GM18498 (cell line): Measurements from ENCODE around the gene SEC14L5.
A peak's percentile ranks its signal among the peaks of the same experiment; 100 is the strongest.

Experiments used
- ATAC-seq: cut with Tn5 transposase; IDR thresholded peaks from one replicate; pipeline ENCODE4 v1.9.1; 2021; ENCODE audit warnings: mild to moderate bottlenecking, moderate library complexity; ENCODE audit not compliant: unreplicated experiment

The SEC14L5 gene

DNA sequence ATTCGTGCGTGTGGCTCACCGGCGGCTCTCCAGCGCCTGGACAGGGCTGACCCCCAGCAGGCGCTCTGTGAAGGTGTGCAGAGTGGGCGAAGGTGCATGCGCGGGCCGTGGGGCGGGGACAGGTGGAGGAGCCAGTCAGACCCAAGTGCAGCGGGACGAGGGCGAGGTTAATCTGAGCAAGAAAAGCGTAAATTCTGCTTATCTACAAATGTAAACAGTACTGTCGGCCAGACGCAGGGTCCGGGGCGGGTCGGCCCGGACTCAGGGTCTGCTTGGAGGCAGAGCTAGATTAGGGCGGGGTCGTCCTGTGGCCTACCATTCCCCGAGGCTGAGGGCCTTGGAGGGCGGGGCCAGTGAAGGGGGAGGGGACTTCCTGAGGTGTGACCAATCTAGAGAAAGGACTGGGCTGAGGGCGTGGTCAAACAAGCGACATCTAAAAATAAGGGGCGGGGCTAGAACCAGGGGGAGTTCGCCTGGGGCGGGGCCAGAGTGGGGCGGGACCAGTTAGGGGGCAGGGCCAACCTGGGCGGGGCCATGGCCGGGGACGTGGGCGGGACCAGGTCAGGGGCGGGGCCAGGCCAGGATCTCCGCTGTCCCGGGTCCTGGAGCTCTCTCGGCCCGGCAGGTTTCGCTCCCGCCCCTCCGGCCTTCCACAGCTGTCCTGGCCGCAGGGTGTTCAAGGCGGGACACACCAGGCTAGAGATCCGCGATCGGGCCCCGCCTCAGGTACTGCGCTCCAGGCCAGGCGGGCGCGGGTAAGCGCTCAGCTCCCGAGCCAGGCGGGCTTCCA is at the start of gene SEC14L5:
Gene SEC14L5 (plus strand): TSS at position 611 of the 790 bp plus-strand sequence. CDS start 994 bp downstream, outside the sequence.
- ATAC-seq = peak; percentile 77

DNA sequence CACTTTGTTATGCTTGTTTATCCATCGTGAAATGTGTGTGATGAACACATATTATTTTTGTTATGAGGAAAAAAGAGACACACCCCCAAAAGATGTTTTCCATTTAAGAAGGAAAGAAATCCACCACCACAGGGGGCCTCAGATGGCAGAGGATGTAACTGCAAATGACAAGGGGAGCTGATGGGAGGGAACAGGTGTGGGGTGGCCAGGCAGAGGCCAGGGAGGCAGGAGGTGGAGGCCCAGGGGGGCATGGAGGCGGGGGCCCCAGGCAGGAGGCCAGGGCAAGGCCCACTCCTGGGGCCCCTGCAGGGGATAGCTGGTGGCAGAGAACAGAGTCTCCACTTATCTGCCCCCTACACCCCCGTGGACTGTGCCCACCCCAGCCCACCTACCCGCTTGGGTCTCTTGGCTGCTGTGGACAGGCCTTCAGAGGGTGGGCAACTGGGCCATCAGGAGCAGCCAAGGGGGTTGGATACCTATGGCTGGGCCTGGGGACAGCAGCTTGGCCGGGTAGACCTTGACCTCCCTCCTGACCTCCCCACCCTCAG is 49.2 kb upstream of the SEC14L5 start:
- ATAC-seq = no peak

DNA sequence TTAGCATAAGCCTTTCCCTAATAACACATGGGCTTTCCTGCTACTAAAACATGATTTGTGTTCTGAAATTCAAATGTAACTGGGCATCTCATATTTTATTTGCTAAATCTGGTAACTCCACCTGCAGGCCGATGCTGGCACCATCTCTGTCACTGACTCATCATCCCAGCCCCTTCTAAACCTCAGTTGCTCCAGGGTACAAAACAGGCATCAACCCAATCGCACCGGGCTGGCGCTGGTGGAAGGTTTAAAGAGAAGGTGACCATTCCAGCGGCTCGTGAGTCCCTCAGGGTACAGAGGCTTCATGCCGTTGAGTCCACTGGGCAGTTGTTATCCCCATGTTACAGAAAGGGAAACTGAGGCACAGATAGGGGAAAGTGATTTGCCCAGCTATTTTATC is 48.3 kb upstream of the SEC14L5 start:
- no peak for ATAC-seq

DNA sequence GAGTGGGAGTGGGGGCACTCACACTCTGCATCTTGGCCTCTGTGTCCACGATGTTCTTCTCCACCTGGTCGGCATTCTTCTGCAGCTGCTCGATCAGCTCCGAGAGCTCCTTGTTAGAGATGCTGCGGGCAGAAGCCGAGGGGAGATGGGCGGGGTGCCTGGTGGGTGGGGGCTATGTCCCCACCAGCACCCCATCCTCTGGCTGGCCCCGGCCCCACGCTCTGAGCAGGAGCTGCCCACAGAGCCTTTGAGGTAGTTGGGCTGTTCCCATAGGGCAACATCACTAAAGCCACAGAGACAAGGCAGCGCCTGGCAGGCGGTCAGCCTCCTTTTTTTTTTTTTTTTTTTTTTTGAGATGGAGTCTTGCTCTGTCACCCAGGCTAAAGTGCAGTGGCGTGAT is 47.3 kb upstream of the SEC14L5 start:
- ATAC-seq = no peak

DNA sequence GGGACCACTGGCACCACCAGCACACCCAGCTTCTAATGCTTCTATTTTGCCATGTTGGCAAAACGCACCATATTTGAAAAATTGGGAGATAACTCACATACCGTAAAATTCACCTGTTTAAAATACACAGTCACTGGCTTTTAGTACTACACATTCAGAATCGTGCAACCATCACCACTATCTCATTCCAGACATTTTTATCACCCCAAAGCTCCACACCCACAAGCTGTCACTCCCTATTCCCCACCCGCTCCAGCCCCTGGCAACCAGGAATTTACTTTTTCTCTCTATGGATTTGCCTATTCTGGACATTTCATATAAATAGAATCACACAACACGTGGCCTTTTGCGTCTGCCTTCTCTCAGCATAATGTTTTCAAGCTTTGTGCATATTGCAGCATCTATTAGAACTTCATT is 46.2 kb upstream of the SEC14L5 start:
- ATAC-seq = no peak

DNA sequence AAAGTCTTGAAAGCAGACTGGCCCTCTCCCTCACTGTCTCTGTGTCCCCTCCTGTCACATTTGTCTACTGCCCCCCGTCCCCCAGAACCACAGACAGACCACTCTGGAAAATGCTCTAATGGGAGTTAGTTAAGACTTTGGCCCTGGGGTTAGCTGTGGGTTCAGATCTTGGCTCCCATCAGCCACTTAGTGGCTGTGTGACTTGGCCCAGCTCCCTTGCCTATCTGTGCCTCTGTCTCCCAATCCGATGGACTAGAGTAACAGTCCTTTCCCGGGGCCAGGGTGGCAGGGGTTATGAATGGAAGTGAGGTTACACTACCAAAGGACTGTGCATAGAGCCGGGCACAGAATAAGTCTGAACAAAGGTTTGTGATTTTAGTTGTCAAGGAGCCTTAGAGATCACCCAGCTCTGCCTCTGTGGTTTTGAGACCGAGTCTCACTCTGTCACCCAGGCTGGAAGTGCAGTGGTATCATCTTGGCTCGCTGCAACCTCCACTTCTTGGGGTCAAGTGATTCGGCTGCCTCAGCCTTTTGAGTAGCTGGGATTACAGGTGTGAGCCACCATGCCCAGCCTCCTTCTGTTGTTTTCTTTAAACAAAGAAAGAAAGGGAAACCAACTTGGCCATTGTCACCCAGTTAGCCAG is 44.9 kb upstream of the SEC14L5 start:
- no peak for ATAC-seq

DNA sequence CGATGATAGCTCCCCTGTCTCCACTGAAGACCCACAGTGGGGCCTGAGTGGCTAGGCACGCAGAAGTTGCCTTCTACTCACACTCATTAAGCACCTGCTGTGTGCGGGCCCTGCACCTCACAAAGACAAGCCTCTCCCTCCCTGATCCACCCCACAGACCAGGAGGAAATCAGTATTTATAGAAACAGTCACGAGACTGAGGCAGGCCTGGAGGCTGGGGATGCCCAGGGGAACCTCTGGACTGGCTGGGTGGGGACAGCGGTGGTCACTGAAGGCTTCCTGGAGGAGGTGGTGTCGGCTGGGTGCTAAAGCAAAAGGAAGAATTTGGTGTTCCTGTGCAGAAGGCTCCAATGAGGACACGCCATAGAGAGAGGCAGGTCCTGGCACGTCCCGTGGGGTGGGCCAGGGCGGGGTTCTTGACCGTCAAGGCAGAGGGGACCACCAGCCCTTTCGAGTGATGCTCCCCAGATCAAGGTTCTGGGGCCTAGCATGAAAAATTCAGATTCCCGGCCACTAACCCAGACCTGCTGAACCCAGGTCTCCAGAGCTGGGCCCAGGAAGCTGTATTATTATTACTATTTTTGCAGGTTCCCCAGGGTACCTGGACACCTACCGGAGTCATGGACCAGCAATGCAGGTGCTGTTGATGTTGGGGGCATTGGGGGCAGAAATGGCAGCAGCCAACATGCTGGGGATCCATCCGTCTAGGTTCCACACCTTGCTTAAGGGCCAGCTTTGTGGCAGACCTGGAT is 44.2 kb upstream of the SEC14L5 start:
- ATAC-seq = no peak

DNA sequence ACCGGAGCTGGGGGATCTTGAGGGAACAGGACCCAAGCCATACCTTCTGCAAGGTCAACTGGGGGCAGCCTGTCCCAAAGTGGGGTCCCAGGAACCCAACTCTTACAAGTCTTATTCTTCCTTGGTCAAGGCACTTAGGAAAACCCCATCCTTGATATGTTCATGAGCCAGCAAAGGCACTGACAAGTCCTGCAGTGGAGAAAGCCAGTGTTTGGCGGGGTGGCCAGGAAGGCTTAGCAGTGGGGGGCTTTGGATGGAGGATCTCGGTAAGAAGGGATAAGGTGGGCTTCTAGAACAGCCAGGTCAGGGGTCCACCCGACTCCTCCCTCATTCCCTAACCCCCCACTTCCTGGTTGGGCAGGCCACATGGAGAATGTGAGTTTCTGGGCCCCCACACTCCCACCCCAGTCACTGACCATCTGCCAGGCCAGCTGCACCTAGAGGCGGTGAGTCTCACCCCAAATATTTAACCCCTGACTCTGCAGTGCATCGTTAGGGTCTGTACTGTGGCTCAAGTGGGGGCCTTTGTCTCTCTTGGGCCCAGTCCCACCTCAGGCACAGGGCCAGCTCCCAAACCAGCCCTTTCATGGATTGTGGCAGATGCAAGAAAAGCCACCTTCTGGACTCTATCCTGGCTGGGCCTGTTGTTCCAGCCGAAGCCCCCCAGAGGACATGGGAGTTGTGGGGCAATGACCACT is 43.5 kb upstream of the SEC14L5 start:
- no peak for ATAC-seq

DNA sequence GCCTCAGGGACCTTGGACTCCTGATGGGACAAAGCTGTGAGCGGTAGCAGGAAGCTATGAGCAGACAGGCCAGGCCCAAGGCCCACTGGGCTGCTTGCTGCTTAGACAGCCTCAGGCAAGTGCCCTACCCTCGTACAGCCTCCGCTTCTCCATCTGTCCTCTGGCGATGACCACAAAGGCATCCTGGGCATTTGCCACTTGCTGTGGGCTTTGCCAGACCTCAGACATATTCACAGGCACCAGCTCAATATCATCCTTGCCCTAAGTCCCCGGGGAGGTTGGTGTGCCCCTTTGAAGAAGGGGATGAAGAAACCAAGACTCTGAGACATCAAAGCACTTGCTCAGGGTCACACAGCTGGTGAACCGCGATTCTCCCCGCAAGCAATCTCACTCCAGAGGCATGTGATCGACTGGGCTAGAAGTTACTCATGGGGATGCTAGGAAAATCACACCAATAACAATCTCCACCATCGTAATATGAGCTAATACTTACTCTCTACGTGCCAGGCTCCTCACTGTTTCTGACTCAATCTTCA is 42.8 kb upstream of the SEC14L5 start:
- no peak for ATAC-seq

DNA sequence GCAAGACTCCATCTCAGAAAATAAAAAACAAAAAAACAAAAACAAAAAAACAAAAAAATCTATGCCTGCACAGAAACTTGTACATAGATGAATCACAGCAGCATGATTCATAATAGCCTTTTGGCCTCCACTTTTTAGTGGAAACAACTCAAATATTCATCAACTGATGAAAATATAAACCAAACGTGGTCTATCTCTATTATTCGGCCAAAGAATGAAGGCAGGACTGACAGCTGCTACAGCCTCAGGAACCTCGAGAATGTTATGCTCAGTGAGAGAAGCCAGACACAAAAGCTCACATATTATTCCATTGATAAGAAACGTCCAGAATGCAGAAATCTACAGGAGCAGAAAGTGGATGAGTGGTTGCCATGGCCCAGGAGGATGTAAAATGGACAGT is 41.0 kb upstream of the SEC14L5 start:
- no peak for ATAC-seq

DNA sequence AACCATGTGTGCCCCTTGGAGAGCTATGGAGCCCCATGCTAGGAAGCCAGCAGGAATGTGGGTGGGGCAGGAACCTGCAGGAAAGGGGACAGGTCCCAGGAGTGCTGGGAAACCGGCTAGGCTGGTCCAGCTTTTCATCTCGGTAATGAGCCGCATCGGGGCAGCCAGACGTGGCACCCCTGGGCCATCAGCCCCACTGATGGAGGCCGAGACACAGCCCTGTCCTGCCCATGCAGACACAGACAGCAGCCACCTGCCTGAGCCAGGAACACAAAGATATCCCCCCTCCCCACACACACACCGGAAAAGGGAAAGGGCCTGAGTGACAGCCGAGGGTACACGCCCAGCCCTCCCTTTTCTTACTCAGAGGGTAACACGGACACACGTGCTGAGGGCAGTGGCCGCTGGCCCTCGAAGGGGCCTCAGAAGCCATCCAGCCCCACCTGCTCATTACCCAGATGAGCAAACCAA is 39.3 kb upstream of the SEC14L5 start:
- ATAC-seq = no peak

DNA sequence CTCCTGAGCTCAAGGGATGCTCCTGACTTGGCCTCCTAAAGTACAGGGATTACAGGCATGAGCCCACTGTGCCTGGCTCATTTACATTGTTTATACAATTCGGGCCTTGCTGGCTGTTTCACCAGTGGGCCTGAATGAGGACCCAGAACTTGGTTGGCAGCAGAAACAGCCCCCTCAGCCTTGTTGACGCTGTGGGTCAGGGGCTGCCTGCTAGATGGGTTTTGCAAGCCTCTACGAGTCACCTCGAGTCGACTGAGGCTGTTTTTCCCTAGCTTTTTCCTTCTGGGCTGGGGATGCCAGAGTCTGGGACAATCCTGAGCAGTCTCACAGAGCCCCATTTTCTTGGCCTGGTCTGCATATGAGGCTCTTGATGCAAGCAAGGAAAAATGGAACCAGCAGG is 37.3 kb upstream of the SEC14L5 start:
- ATAC-seq = no peak

DNA sequence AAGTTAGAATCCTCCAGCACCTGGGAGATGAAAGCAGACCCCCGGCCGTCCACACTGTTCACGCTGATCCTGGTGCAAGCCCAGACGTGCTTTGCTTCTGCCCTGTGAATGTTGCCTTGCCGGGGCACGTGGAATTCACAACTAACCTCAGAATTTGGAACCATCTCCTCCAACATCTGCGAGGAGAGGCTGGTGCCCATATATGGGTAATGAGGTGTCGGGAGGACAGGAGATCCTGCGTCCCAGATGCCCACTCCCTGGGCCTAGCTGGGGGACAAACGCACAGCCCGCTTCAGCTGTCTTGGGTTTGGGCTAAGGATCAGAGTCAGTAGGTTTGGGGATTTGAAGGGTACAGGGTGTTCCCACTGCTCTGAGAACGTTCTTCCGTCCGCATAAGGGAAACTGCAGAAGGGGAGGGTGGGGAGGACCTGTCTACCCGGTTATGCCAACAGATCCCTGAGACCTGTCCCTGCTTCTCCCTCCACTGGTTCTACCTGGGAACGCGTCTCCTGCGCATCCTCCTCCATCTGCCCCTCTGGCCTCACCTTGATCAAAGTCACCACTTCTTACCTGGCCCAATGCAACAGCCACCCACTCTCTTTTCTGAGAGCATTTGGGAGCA is 35.3 kb upstream of the SEC14L5 start:
- ATAC-seq = no peak

DNA sequence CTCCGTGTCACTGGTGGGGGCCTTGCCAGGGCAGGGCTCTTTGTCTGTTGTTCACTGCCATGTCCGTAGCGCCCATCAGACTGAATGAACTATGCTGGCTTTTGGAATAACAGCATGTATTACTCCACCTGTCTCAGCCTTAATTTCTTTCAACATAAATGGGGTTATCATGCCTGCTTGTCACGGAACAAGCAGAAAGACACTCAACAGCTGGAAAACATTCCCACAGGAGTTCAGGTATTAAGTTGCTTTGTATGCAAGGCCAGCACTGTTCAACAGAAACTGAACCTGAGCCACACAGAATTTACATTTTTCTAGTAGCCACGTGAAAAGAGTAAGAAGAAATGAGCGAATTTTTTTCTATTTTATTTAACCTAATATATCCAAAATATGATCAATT is 34.3 kb upstream of the SEC14L5 start:
- ATAC-seq = no peak

DNA sequence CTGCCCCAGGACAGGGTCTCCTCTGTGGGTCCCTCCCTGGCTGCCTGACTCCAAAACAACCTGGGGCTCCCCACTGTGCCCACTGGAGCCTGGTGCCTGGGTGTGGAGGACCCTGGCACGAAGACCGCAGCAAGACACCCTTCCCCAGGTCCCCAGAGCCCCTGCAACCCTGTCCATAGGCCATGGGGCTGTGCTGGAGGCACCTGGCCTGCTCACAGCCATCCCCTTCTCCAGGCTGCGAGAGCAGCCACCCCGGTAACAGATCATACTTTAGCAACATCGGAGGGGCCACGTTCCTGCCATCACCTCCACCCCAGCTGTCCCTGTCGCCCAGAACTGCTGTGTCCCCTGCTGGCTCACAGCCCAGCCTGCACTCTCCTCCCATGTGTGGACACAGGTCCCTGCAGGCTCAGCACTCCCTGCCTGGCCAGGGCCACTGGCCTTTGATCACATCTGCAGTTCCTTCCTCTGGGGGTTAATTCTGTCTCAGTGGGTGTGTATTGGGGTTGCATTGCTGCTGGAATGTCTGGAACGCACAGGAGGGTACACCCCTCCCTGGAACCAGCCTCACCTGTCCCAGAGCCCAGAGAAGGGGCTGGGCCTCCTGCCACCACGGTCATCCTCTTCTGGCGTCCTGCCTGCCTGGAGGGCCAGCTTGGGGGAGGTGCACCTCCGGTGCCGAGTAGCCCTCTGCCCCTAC is 33.4 kb upstream of the SEC14L5 start:
- ATAC-seq = no peak

DNA sequence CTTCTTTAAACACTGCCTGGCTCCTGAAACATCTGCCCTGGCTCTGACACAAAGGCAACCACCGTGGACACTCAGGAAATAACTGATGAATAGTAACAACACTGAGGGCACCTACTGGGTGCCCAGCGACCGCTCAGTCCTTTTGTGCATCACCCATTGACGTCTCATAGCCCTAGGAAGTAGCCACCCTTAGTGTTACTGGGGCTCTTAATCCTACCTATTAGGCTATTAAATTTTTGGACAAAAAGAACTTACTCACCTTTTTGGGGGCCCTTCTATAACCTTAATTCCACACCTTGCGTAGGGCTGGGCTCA is 32.9 kb upstream of the SEC14L5 start:
- no peak for ATAC-seq

DNA sequence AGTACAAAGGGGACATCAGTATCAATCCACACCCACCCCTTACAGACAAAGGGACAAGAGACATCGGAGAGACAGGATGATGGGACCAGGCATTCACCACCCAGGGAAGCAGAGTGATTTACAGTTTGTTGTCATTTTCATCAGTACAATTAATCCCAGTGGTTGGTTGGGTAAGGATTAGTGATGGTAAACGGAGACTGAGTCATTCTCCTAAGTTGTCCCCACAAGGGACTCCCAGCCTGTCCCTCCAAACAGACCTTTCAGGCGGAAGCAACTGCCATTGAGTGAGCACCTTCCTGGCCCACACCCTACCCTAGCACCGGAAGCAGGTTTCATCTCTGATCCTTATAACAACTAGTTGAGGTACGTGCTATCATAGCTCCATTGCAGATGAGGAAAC is 32.3 kb upstream of the SEC14L5 start:
- ATAC-seq = no peak

DNA sequence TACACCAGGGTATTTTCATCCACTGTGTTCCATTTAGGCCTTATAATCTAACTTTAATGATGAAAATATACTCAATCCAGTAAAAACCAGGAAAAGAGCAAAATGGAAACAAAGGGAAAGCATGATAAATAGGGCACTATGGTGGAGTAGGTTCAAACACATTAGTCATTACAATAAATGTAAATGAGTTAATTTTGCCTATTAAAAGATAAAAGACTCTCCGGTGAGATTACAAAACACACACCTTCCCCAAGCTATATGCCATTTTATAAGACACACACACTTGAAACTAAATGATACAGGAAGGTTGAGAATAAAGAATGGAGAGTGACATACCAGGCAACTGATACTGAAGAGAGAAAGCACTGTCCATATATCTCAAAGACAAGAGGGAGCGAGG is 31.2 kb upstream of the SEC14L5 start:
- no peak for ATAC-seq

DNA sequence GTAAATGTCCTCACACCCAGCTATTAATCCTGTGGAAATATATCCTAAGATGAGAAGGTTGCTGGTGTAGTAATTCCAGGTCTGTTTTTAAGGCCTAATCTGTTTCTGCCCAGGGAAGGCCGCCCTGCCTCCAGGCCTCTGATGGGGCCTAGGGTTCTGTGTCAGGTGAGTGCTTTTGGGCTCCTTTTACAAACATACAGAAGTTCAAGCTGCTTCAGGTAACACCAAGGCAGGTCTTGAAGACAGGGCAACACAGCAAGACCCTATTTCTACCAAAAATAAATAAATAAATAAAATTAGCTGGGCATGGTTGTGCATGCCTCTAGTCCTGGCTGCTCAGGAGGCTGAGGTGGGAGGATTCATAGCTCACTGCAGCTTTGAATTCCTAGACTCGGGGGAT is 30.5 kb upstream of the SEC14L5 start:
- no peak for ATAC-seq

DNA sequence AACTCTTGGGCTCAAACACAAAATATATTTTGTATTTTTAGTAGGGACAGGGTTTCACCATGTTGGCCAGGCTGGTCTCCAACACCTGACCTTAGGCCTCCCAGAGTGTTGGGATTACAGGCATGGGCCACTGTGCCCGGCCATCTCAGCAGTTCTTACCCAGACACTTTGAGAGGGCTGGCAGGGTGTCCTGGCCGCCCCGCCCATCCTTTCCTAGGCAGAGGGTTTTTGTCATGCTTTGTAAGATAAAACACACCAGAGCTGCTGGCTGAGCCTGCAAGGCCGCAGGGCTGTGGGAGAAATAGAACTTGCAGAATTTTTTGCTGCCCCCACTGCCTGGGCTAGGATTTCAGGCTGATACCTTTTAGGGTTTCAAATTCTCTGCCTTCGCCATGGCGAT is 29.9 kb upstream of the SEC14L5 start:
- ATAC-seq = no peak
